ENCODE measurements around the gene COL6A1. TPM values are rescaled to one million over a fixed set of nuclear protein-coding genes. Genes with fewer than 3 reads are reported as not detected.

Gene COL6A1
- total and polyA plus RNA-seq, 2 donors (not counting 3 experiments of a cell fraction or from before 2014, with no cell fraction given), result 30.1 to 42.4 TPM

DNA sequence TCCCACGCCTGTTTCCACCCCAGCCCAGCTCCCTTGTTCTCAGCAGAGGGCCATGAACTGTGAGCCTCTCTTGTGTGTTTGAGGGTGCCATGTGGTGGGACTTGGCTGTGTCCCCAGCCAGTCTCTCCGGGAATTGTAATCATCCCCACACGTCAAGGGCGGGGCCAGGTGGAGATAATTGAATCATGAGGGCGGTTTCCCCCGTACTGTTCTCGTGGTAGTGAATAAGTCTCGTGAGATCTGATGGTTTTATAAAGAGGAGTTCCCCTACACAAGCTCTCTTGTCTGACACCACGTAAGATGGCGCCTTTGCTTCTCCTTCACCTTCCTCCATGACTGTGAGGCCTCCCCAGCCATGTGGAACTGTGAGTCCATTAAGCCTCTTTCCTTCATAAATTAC, 59.1 kb downstream of the COL6A1 start:
- dilution Hi-C loops (cut with MboI; ENCODE audit: extremely low pct_ligation_motif_present, low sequenced_read_pairs), result no loop called here
- ChIA-PET POLR2A (no interaction called here), CTCF (no interaction called here)
- TF ChIP-seq FOS (IDR thresholded peaks at IDR 0.05; ENCODE audit: borderline replicate concordance, insufficient read depth, low read length), result no peak
- BruUV-seq (replicated peaks), result no TSS peak
- no peaks in the 10 kb centered on the region for H4K20me1 ChIP-seq (replicated peaks; ENCODE audit: control insufficient read depth, extremely low read depth, insufficient read depth, low read length)
- no peak overlapping the region for H3K4me2 ChIP-seq (ENCODE audit: insufficient read depth, low read length)
- no peaks in the 10 kb centered on the region for H3K79me2 ChIP-seq (ENCODE audit: control insufficient read depth, insufficient read depth, low read length)
- FAIRE-seq, result no peak
- H3K27me3 ChIP-seq (ENCODE audit: control insufficient read depth in 2 of 2, insufficient read depth in 2 of 2, low read length in 2 of 2), result no peaks in the 10 kb centered on the region
- no peak overlapping the region for H3K27ac ChIP-seq (ENCODE audit: insufficient read depth, low read depth, low read length)
- DNase-seq (ENCODE audit: low read depth, low spot score), result no peak
- H3K9ac ChIP-seq (replicated peaks; ENCODE audit: extremely low read depth, insufficient read depth, low read length), result no peak overlapping the region
- H3K9me1 ChIP-seq (replicated peaks; ENCODE audit: control insufficient read depth, extremely low read depth, insufficient read depth, low read length), result no peaks in the 10 kb centered on the region
- no peak overlapping the region for H2AFZ ChIP-seq (ENCODE audit: low read depth, low read length)
- H3K9me3 ChIP-seq (replicated peaks; ENCODE audit: control insufficient read depth, insufficient read depth, low read length), result no peaks in the 10 kb centered on the region
- intact Hi-C loops (cut with micrococcal nuclease), result no loop called here
- H3K4me3 ChIP-seq (replicated peaks in 1 of 3; ENCODE audit: insufficient read depth in 1 of 3, low read depth in 1 of 3, low read length in 3 of 3), result no peak overlapping the region
- H3K4me1 ChIP-seq (ENCODE audit: control insufficient read depth, extremely low read depth, insufficient read depth, low read length), result peaks cover 8% of the 10 kb centered on the region
- H3K36me3 ChIP-seq (ENCODE audit: control insufficient read depth in 2 of 2, extremely low read depth in 1 of 2, insufficient read depth in 2 of 2, low read length in 2 of 2), result no peaks in the 10 kb centered on the region

DNA sequence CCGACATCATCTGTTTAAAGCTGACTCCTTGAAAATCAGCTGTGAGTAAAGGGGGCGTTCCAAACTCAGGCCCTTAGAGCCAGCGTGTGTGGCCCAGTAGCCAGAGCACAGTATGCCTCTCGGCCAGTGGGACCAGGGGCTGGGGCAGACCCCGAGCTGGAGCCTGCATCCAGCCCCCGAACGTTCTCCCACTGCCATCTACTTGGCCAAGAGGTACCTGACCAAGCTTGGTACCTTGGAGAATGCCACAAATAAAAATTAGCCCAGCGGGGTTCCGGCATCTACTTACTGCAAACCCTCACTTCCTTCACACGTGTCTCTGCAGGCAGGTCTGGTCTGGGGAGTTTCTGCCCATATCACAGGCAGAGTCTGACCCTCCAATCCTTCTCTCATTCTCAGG, 59.6 kb downstream of the COL6A1 start:
- Histone ChIP-seq H3K9me1 (replicated peaks; ENCODE audit: control insufficient read depth, extremely low read depth, insufficient read depth, low read length) (no peaks in the 10 kb centered on the region), H3K27ac (ENCODE audit: insufficient read depth, low read depth, low read length) (no peak overlapping the region), H3K4me1 (ENCODE audit: control insufficient read depth, extremely low read depth, insufficient read depth, low read length) (peaks cover 8% of the 10 kb centered on the region), H3K27me3 (ENCODE audit: control insufficient read depth in 2 of 2, insufficient read depth in 2 of 2, low read length in 2 of 2) (no peaks in the 10 kb centered on the region), H3K79me2 (ENCODE audit: control insufficient read depth, insufficient read depth, low read length) (no peaks in the 10 kb centered on the region), H3K9me3 (replicated peaks; ENCODE audit: control insufficient read depth, insufficient read depth, low read length) (no peaks in the 10 kb centered on the region), H3K36me3 (ENCODE audit: control insufficient read depth in 2 of 2, extremely low read depth in 1 of 2, insufficient read depth in 2 of 2, low read length in 2 of 2) (no peaks in the 10 kb centered on the region), H2AFZ (ENCODE audit: low read depth, low read length) (no peak overlapping the region), H4K20me1 (replicated peaks; ENCODE audit: control insufficient read depth, extremely low read depth, insufficient read depth, low read length) (no peaks in the 10 kb centered on the region), H3K9ac (replicated peaks; ENCODE audit: extremely low read depth, insufficient read depth, low read length) (no peak overlapping the region), H3K4me3 (replicated peaks in 1 of 3; ENCODE audit: insufficient read depth in 1 of 3, low read depth in 1 of 3, low read length in 3 of 3) (no peak overlapping the region), H3K4me2 (ENCODE audit: insufficient read depth, low read length) (no peak overlapping the region)
- CTCF ChIA-PET, result no interaction called here
- FAIRE-seq (no peak), DNase-seq (ENCODE audit: low read depth, low spot score) (no peak)
- dilution Hi-C loops (cut with MboI; ENCODE audit: extremely low pct_ligation_motif_present, low sequenced_read_pairs), result no loop called here
- BruUV-seq (replicated peaks), result no TSS peak
- intact Hi-C loops (cut with micrococcal nuclease), result no loop called here
- TF ChIP-seq, protein P1, sequence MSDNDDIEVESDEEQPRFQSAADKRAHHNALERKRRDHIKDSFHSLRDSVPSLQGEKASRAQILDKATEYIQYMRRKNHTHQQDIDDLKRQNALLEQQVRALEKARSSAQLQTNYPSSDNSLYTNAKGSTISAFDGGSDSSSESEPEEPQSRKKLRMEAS (IDR thresholded peaks at IDR 0.05; ENCODE audit: insufficient read depth, insufficient read length), result no peak
- no peak for TF ChIP-seq MYC (IDR thresholded peaks at IDR 0.05; ENCODE audit: low read depth, low read length)
- no peak for TF ChIP-seq GATA2 (IDR thresholded peaks at IDR 0.05; ENCODE audit: insufficient read depth, insufficient read length, low read depth, low read length)
- no peak for TF ChIP-seq JUN (IDR thresholded peaks at IDR 0.05; ENCODE audit: borderline replicate concordance, insufficient read depth, insufficient read length, low read depth)
- no peak for TF ChIP-seq POLR2AphosphoS5 (IDR thresholded peaks at IDR 0.05; ENCODE audit: insufficient read depth, low read depth, low read length)
- no peak for TF ChIP-seq FOS (IDR thresholded peaks at IDR 0.05; ENCODE audit: borderline replicate concordance, insufficient read depth, low read length)
- TF ChIP-seq, protein P2, sequence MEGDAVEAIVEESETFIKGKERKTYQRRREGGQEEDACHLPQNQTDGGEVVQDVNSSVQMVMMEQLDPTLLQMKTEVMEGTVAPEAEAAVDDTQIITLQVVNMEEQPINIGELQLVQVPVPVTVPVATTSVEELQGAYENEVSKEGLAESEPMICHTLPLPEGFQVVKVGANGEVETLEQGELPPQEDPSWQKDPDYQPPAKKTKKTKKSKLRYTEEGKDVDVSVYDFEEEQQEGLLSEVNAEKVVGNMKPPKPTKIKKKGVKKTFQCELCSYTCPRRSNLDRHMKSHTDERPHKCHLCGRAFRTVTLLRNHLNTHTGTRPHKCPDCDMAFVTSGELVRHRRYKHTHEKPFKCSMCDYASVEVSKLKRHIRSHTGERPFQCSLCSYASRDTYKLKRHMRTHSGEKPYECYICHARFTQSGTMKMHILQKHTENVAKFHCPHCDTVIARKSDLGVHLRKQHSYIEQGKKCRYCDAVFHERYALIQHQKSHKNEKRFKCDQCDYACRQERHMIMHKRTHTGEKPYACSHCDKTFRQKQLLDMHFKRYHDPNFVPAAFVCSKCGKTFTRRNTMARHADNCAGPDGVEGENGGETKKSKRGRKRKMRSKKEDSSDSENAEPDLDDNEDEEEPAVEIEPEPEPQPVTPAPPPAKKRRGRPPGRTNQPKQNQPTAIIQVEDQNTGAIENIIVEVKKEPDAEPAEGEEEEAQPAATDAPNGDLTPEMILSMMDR (IDR thresholded peaks at IDR 0.05; ENCODE audit: extremely low read depth in 1 of 2, insufficient read depth in 1 of 2, low read depth in 1 of 2, low read length in 2 of 2), result no peak
- TF ChIP-seq EZH2 (IDR thresholded peaks at IDR 0.05; ENCODE audit: borderline replicate concordance, low read depth, low read length, severe bottlenecking), result no peak
- no peak for TF ChIP-seq POLR2A (IDR thresholded peaks at IDR 0.05; ENCODE audit: low read depth, low read length)
- POLR2A ChIA-PET, result no interaction called here

Data from endothelial cell of umbilical vein (primary cell).